Thyroid gland (tissue), 4 donors: ENCODE measurements around the gene KCNJ10. TPM values are rescaled to one million over a fixed set of nuclear protein-coding genes. Genes with fewer than 3 reads are reported as not detected.

ENCODE experiments used
- DNase-seq, 2 donors: peaks; one replicate each; pipeline ENCODE4 v3.0.0-alpha.2; 2019
- H3K27ac ChIP-seq, 3 donors: fragments of 200-600 bp; sonication (generic); 1 replicate in 2 of 3; 2 replicates in 1 of 3; pipeline ENCODE4 v1.5.1; 2016 to 2019; ENCODE audit warnings: mild to moderate bottlenecking in 1 of 3, moderate library complexity in 1 of 3
- H3K27me3 ChIP-seq: fragments of 200-600 bp; sonication (generic); one replicate; pipeline ENCODE4 v1.5.1; 2019
- H3K36me3 ChIP-seq, 2 donors: fragments of 200-600 bp; sonication (generic); one replicate each; pipeline ENCODE4 v1.5.1; 2016 to 2019
- H3K4me1 ChIP-seq, 2 donors: fragments of 200-600 bp; sonication (generic); one replicate each; pipeline ENCODE4 v1.5.1; 2017 to 2019
- H3K4me3 ChIP-seq, 3 donors: fragments of 200-600 bp; sonication (generic); replicated peaks in 1 of 3; 1 replicate in 2 of 3; 2 replicates in 1 of 3; pipeline ENCODE4 v1.5.1; 2016; ENCODE audit warnings: mild to moderate bottlenecking in 1 of 3
- H3K9me3 ChIP-seq: fragments of 200-600 bp; sonication (generic); one replicate; pipeline ENCODE4 v1.5.1; 2017
- CTCF ChIP-seq, 6 experiments: fragments of 200-600 bp in 3 of 6; fragments of 450-650 bp in 3 of 6; sonication (generic) in 3 of 6; IDR thresholded peaks; one replicate each; pipeline ENCODE4 v1.5.1; 2016 to 2019; ENCODE audit warnings: antibody characterized with exemption in 6 of 6, mild to moderate bottlenecking in 2 of 6, inconsistent platforms in 1 of 6, moderate library complexity in 1 of 6
- POLR2A ChIP-seq, 2 donors: fragments of 450-650 bp; IDR thresholded peaks; one replicate each; pipeline ENCODE4 v1.6.1; 2017; ENCODE audit warnings: antibody characterized with exemption in 2 of 2, mild to moderate bottlenecking in 2 of 2, moderate library complexity in 1 of 2
- WGBS, 2 donors: methylation state at CpG; one replicate each; pipeline ENCODE4 v1.1.5; 2017; 5-methylcytosine and 5-hydroxymethylcytosine counted together
- intact Hi-C: fragments of 100-400 bp; cut with DNase I; formaldehyde crosslinking; loops from one replicate; pipeline ENCODE4 v1.15.1; 2023
- total RNA-seq, 4 donors: library from RNA; depleted of rRNA; stranded (reverse); fragments of >200 nt; gene quantifications; one replicate each; pipeline ENCODE4 v1.2.3, GENCODE V29; 2016

The KCNJ10 gene
- total RNA-seq, 4 donors from 2014 or later = 0.13 to 0.45 (median 0.33) TPM; not detected in 1

- intact Hi-C loops = no loop called here
- H3K36me3 ChIP-seq = no peaks in the 10 kb centered on the region
- WGBS, 2 donors = 65 to 69% methylated on average over 6 of the region's 6 CpGs
- no peak for DNase-seq
- no peaks in the 10 kb centered on the region for H3K9me3 ChIP-seq
- TF ChIP-seq POLR2A (IDR thresholded peaks at IDR 0.05) (no peak), CTCF (IDR thresholded peaks at IDR 0.05) (no peak)
- no peak overlapping the region for H3K27ac ChIP-seq
- no peaks in the 10 kb centered on the region for H3K27me3 ChIP-seq
- H3K4me1 ChIP-seq = no peaks in the 10 kb centered on the region
- H3K4me3 ChIP-seq = no peak overlapping the region
These were observed 47.3 kb downstream of the KCNJ10 start for GRCh38 chr1:160022330-160023310.

GRCh38 chr1:160021376-160022074 lies 48.4 kb downstream of the KCNJ10 start:
- Histone ChIP-seq H3K4me1 (no peaks in the 10 kb centered on the region), H3K27ac (no peak overlapping the region), H3K36me3 (no peaks in the 10 kb centered on the region), H3K9me3 (no peaks in the 10 kb centered on the region), H3K27me3 (no peaks in the 10 kb centered on the region), H3K4me3 (no peak overlapping the region)
- no peak for DNase-seq
- TF ChIP-seq POLR2A (IDR thresholded peaks at IDR 0.05) (no peak), CTCF (IDR thresholded peaks at IDR 0.05) (no peak)
- WGBS, 2 donors = 76 to 82% methylated on average over 5 of the region's 5 CpGs
- intact Hi-C loops = no loop called here

GRCh38 chr1:160020196-160020595 lies 49.8 kb downstream of the KCNJ10 start:
- H3K27me3 ChIP-seq = no peaks in the 10 kb centered on the region
- H3K9me3 ChIP-seq = no peaks in the 10 kb centered on the region
- no peak for DNase-seq
- H3K4me3 ChIP-seq = no peak overlapping the region
- H3K4me1 ChIP-seq = no peaks in the 10 kb centered on the region
- no peaks in the 10 kb centered on the region for H3K36me3 ChIP-seq
- 88 to 93% methylated on average over 1 to 5 of the region's 5 CpGs for WGBS, 2 donors
- H3K27ac ChIP-seq = no peak overlapping the region
- TF ChIP-seq POLR2A (IDR thresholded peaks at IDR 0.05) (no peak), CTCF (IDR thresholded peaks at IDR 0.05) (no peak)
- intact Hi-C loops = no loop called here

- no peaks in the 10 kb centered on the region for H3K4me1 ChIP-seq
- intact Hi-C loops = loop anchor here (10.0 kb wide), 1 partner anchor 224 kb away; no protein-coding TSS in a partner anchor
- H3K36me3 ChIP-seq = no peaks in the 10 kb centered on the region
- 90 to 97% methylated on average over 1 of the region's 1 CpG for WGBS, 2 donors
- TF ChIP-seq CTCF (IDR thresholded peaks at IDR 0.05) = no peak
- no peak for TF ChIP-seq POLR2A (IDR thresholded peaks at IDR 0.05)
- DNase-seq = no peak
- no peaks in the 10 kb centered on the region for H3K9me3 ChIP-seq
- no peak overlapping the region for H3K4me3 ChIP-seq
- no peak overlapping the region for H3K27ac ChIP-seq
- no peaks in the 10 kb centered on the region for H3K27me3 ChIP-seq
These were observed 51.1 kb downstream of the KCNJ10 start for GRCh38 chr1:160018900-160019299.
